Lower leg skin (tissue), 4 donors: ENCODE data around the gene RBM42. TPM values are rescaled to one million over a fixed set of nuclear protein-coding genes. Genes with fewer than 3 reads are reported as not detected.

Source experiments
- DNase-seq, 2 donors: peaks; one replicate each; pipeline ENCODE4 v3.0.0-alpha.2; 2019; ENCODE audit warnings: low spot score in 2 of 2
- H3K4me3 ChIP-seq: fragments of 200-600 bp; sonication (generic); 2 replicates; pipeline ENCODE4 v1.5.1; 2017; ENCODE audit warnings: mild to moderate bottlenecking, low read depth; ENCODE audit not compliant: poor library complexity, severe bottlenecking
- POLR2A ChIP-seq, 2 donors: fragments of 450-650 bp; IDR thresholded peaks; one replicate each; pipeline ENCODE4 v1.6.1; 2016 to 2017; ENCODE audit warnings: antibody characterized with exemption in 2 of 2, mild to moderate bottlenecking in 1 of 2, moderate library complexity in 1 of 2
- WGBS, 2 donors: methylation state at CpG; one replicate each; pipeline ENCODE4 v1.1.5; 2018; 5-methylcytosine and 5-hydroxymethylcytosine counted together
- intact Hi-C: fragments of 100-400 bp; cut with DNase I; formaldehyde crosslinking; loops from one replicate; pipeline ENCODE4 v1.15.0; 2023; ENCODE audit warnings: low total_unique reads
- total RNA-seq, 4 donors: library from RNA; depleted of rRNA; stranded (reverse); fragments of >200 nt; gene quantifications; one replicate each; pipeline ENCODE4 v1.1.0, GENCODE V29; 2016
- TF ChIP-seq, protein P1 (sequence below), 3 donors: fragments of 450-650 bp; IDR thresholded peaks; one replicate each; pipeline ENCODE4 v1.5.1; 2016; ENCODE audit warnings: antibody characterized with exemption in 3 of 3, mild to moderate bottlenecking in 3 of 3, moderate library complexity in 2 of 3

RBM42 gene
- total RNA-seq, 4 donors from 2014 or later: 64.1 to 82.4 (median 75.5) TPM

- no peak for DNase-seq
- 63 to 81% methylated on average over 1 of the region's 1 CpG for WGBS, 2 donors
- no peak overlapping the region for H3K4me3 ChIP-seq
- no peak for TF ChIP-seq POLR2A (IDR thresholded peaks at IDR 0.05)
- TF ChIP-seq, protein P1, sequence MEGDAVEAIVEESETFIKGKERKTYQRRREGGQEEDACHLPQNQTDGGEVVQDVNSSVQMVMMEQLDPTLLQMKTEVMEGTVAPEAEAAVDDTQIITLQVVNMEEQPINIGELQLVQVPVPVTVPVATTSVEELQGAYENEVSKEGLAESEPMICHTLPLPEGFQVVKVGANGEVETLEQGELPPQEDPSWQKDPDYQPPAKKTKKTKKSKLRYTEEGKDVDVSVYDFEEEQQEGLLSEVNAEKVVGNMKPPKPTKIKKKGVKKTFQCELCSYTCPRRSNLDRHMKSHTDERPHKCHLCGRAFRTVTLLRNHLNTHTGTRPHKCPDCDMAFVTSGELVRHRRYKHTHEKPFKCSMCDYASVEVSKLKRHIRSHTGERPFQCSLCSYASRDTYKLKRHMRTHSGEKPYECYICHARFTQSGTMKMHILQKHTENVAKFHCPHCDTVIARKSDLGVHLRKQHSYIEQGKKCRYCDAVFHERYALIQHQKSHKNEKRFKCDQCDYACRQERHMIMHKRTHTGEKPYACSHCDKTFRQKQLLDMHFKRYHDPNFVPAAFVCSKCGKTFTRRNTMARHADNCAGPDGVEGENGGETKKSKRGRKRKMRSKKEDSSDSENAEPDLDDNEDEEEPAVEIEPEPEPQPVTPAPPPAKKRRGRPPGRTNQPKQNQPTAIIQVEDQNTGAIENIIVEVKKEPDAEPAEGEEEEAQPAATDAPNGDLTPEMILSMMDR (IDR thresholded peaks at IDR 0.05): no peak
- intact Hi-C loops: no loop called here
These were observed 15.3 kb upstream of the RBM42 start for GRCh38 chr19:35613574-35613973.

- DNase-seq: no peak
- TF ChIP-seq POLR2A (IDR thresholded peaks at IDR 0.05): no peak
- TF ChIP-seq, protein P1 (IDR thresholded peaks at IDR 0.05): no peak
- 80 to 94% methylated on average over 9 to 16 of the region's 17 CpGs for WGBS, 2 donors
- no peak overlapping the region for H3K4me3 ChIP-seq
- intact Hi-C loops: no loop called here
These were observed 13.8 kb upstream of the RBM42 start for GRCh38 chr19:35615036-35615435.

DNA sequence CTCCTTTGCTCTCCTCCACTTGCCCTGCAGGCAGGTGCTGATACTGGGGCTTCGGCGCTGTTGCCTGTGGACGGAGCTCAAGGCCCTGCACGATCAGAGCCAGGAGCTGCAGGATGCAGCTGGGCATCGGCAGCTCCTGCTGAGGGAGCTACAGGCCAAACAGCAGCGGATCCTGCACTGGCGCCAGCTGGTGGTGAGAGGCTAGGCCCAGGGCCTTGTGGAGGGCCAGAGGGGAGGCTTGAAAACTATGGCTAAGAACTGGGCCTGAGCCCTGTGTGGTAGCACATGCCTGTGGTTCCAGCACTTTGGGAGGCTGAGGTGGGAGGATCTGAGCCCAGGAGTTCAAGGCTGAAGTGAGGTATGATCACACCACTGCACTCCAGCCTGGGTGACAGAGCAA, 10.0 kb upstream of the RBM42 start:
- no peak for TF ChIP-seq POLR2A (IDR thresholded peaks at IDR 0.05)
- TF ChIP-seq, protein P1 (IDR thresholded peaks at IDR 0.05): no peak
- 83 to 92% methylated on average over 4 to 7 of the region's 7 CpGs for WGBS, 2 donors
- no peak for DNase-seq
- intact Hi-C loops: no loop called here
- no peak overlapping the region for H3K4me3 ChIP-seq

DNA sequence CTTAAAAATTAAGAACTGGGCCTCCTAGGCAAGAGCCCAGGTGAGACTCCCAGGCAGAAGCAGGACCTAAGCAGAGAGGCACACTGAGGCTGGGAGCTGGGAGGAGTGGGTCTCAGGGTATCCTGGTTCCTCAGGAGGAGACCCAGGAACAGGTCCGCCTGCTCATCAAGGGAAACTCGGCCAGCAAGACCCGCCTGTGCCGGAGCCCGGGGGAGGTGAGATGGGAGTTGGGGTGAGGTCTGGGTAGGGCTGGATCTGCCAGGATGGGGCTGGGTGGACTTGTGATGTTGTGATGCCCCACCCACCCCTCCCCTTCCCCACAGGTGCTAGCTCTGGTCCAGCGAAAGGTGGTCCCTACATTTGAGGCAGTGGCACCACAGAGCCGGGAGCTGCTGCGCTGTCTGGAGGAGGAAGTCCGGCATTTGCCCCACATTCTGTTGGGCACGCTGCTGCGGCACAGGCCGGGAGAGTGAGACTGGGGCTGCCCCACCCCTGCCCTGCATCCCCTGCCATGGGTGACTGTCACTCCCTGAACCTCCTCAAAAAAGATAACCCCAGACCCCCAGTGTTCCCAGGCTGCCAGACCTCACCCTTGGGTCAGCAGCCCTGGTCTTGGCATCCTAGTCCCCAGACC, 9.4 kb upstream of the RBM42 start:
- H3K4me3 ChIP-seq: no peak overlapping the region
- intact Hi-C loops: no loop called here
- no peak for DNase-seq
- 88 to 92% methylated on average over 9 to 11 of the region's 12 CpGs for WGBS, 2 donors
- TF ChIP-seq, protein P1 (IDR thresholded peaks at IDR 0.05): no peak
- TF ChIP-seq POLR2A (IDR thresholded peaks at IDR 0.05): no peak

DNA sequence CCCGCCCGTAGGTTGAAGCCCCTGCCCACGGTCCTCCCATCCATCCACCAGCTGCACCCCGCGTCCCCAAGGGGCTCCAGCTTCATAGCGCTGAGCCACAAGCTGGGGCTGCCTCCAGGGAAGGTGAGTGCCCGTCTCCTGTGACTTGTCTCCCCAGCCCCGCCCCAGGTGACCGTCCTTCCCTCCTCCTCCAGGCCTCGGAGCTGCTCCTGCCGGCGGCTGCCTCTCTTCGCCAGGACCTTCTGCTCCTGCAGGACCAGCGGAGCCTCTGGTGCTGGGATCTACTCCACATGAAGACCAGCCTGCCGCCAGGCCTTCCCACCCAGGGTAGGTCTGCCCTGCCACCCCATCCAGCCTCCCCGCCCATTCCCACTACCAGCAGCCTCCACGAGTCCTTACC, 8.8 kb upstream of the RBM42 start:
- intact Hi-C loops: no loop called here
- DNase-seq: no peak
- no peak overlapping the region for H3K4me3 ChIP-seq
- 89 to 94% methylated on average over 14 to 17 of the region's 17 CpGs for WGBS, 2 donors
- no peak for TF ChIP-seq POLR2A (IDR thresholded peaks at IDR 0.05)
- TF ChIP-seq, protein P1 (IDR thresholded peaks at IDR 0.05): no peak

- TF ChIP-seq, protein P1 (IDR thresholded peaks at IDR 0.05): no peak
- TF ChIP-seq POLR2A (IDR thresholded peaks at IDR 0.05): no peak
- WGBS, 2 donors: 95 to 97% methylated on average over 9 of the region's 9 CpGs
- DNase-seq: no peak
- intact Hi-C loops: no loop called here
- no peak overlapping the region for H3K4me3 ChIP-seq
These were observed 7.1 kb upstream of the RBM42 start for GRCh38 chr19:35621708-35622107.
